Liver (tissue), 9 donors: Measurements from ENCODE around the gene VWA3A. TPM values are rescaled to one million over a fixed set of nuclear protein-coding genes. Genes with fewer than 3 reads are reported as not detected.

Experiments used
- DNase-seq: peaks from one replicate; pipeline ENCODE4 v3.0.0-alpha.2; 2017; ENCODE audit warnings: low spot score
- H3K27ac ChIP-seq, 2 donors: one replicate each; pipeline ENCODE4 v1.7.0; 2013; ENCODE audit warnings: inconsistent platforms in 2 of 2, low read length in 2 of 2, control low read depth in 1 of 2, low read depth in 1 of 2, mild to moderate bottlenecking in 1 of 2
- H3K27me3 ChIP-seq, 4 donors: one replicate each; pipeline versions ENCODE4 v1.6.1 to v1.7.0; 2013; ENCODE audit warnings: low read length in 3 of 4, inconsistent platforms in 1 of 4, mild to moderate bottlenecking in 1 of 4, moderate library complexity in 1 of 4; ENCODE audit not compliant: control insufficient read depth in 4 of 4, insufficient read depth in 4 of 4
- H3K36me3 ChIP-seq, 4 donors: one replicate each; pipeline versions ENCODE4 v1.6.1 to v1.7.0; 2013; ENCODE audit warnings: low read length in 3 of 4, mild to moderate bottlenecking in 3 of 4, low read depth in 1 of 4, moderate library complexity in 1 of 4; ENCODE audit not compliant: control insufficient read depth in 4 of 4, insufficient read depth in 3 of 4
- H3K4me1 ChIP-seq, 4 donors: one replicate each; pipeline versions ENCODE4 v1.6.1 to v1.7.0; 2013; ENCODE audit warnings: low read length in 3 of 4, mild to moderate bottlenecking in 3 of 4, moderate library complexity in 1 of 4; ENCODE audit not compliant: control insufficient read depth in 4 of 4, insufficient read depth in 4 of 4
- H3K4me3 ChIP-seq, 3 donors: one replicate each; pipeline versions ENCODE4 v1.6.1 to v1.7.0; 2013; ENCODE audit warnings: low read length in 3 of 3, control low read depth in 1 of 3, low read depth in 1 of 3, mild to moderate bottlenecking in 1 of 3
- H3K9ac ChIP-seq, 2 donors: one replicate each; pipeline ENCODE4 v1.7.0; 2013; ENCODE audit warnings: low read length in 2 of 2, mild to moderate bottlenecking in 2 of 2, moderate library complexity in 2 of 2, control low read depth in 1 of 2, low read depth in 1 of 2
- H3K9me3 ChIP-seq, 4 donors: one replicate each; pipeline versions ENCODE4 v1.6.1 to v1.7.0; 2013; ENCODE audit warnings: low read length in 3 of 4; ENCODE audit not compliant: control insufficient read depth in 4 of 4
- EGR1 ChIP-seq, 2 donors: IDR thresholded peaks; 2 replicates each; pipeline ENCODE4 v1.6.1; 2016 to 2018; ENCODE audit warnings: antibody characterized with exemption in 2 of 2, low read depth in 2 of 2
- FOXA1 ChIP-seq: IDR thresholded peaks from 2 replicates; pipeline ENCODE4 v1.6.1; 2016; ENCODE audit warnings: antibody characterized with exemption
- FOXA2 ChIP-seq: IDR thresholded peaks from 2 replicates; pipeline ENCODE4 v1.6.1; 2016; ENCODE audit warnings: antibody characterized with exemption
- GABPA ChIP-seq, 2 donors: IDR thresholded peaks in 1 of 2; conservative IDR thresholded peaks in 1 of 2; 2 replicates each; pipeline ENCODE4 v1.6.1; 2016; ENCODE audit warnings: antibody characterized with exemption in 2 of 2, mild to moderate bottlenecking in 1 of 2, moderate library complexity in 1 of 2
- HNF4A ChIP-seq, 2 donors: conservative IDR thresholded peaks; 2 replicates each; pipeline ENCODE4 v1.6.1; 2016; ENCODE audit warnings: antibody characterized with exemption in 2 of 2, mild to moderate bottlenecking in 2 of 2
- HNF4G ChIP-seq: IDR thresholded peaks from 2 replicates; pipeline ENCODE4 v1.6.1; 2016; ENCODE audit warnings: antibody characterized with exemption
- JUND ChIP-seq, 2 donors: IDR thresholded peaks; 2 replicates each; pipeline ENCODE4 v1.6.1; 2016; ENCODE audit warnings: antibody characterized with exemption in 2 of 2
- MAX ChIP-seq: IDR thresholded peaks from 2 replicates; pipeline ENCODE4 v1.6.1; 2016; ENCODE audit warnings: antibody characterized with exemption
- NR2F2 ChIP-seq: IDR thresholded peaks from 2 replicates; pipeline ENCODE4 v1.6.1; 2016; ENCODE audit warnings: antibody characterized with exemption
- RAD21 ChIP-seq, 2 donors: IDR thresholded peaks; 2 replicates each; pipeline ENCODE4 v1.6.1; 2016; ENCODE audit warnings: antibody characterized with exemption in 2 of 2, mild to moderate bottlenecking in 2 of 2
- RXRA ChIP-seq, 2 donors: IDR thresholded peaks; 2 replicates each; pipeline ENCODE4 v1.6.1; 2017 to 2018; ENCODE audit warnings: antibody characterized with exemption in 2 of 2, mild to moderate bottlenecking in 1 of 2
- TAF1 ChIP-seq: conservative IDR thresholded peaks from 2 replicates; pipeline ENCODE4 v1.6.1; 2016; ENCODE audit warnings: antibody characterized with exemption, mild to moderate bottlenecking
- YY1 ChIP-seq: IDR thresholded peaks from 2 replicates; pipeline ENCODE4 v1.6.1; 2016; ENCODE audit warnings: antibody characterized with exemption, mild to moderate bottlenecking
- WGBS: extraction: QIAGEN DNeasy Blood & Tissue Kit; methylation state at CpG from one replicate; pipeline ENCODE4 v1.1.7; 2013; 5-methylcytosine and 5-hydroxymethylcytosine counted together
- polyA plus RNA-seq, 2 donors: library from polyadenylated mRNA; stranded (reverse) in 1 of 2; unstranded in 1 of 2; fragments of 200-250 nt in 1 of 2; fragments of >200 nt in 1 of 2; fragmentation: Nextera tagmentation in 1 of 2; extraction: Ambion mirVana in 1 of 2; gene quantifications; one replicate each; pipeline versions ENCODE4 v1.2.1 to v1.2.3, GENCODE V29; 2013 to 2015
- total RNA-seq, 2 donors: library from RNA; depleted of rRNA; stranded (reverse); fragments of >200 nt; gene quantifications; one replicate each; pipeline ENCODE4 v1.2.3, GENCODE V29; 2014
- TF ChIP-seq, protein P1 (sequence below): IDR thresholded peaks from 2 replicates; pipeline ENCODE4 v1.6.1; 2016; ENCODE audit warnings: antibody characterized with exemption, mild to moderate bottlenecking
- donor health status: healthy.
- donor health status: healthy.
- donor health status: healthy.
- donor health status: healthy.
- donor health status: healthy.

VWA3A gene
- total and polyA plus RNA-seq, 4 donors = 0.05 to 0.17 TPM; not detected in 2

DNA sequence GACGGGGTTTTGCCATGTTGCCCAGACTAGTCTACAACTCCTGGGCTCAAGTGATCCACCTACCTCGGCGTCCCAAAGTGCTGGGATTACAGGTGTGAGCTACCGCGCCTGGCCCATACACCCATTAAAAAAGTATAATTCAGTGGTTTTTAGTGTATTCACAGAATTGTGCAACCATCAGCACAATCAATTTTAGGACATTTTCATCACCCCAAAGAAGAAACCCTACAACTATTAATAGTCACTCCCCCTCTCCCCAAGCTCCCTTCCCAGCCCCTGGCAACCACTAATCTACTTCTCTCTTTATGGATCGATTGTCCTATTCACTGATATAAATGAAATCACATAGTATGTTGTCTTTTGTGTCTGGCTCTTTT, 109.9 kb downstream of the VWA3A start (continued):
- TF ChIP-seq MAX (no peak), YY1 (no peak), TAF1 (no peak), GABPA (IDR thresholded peaks at IDR 0.05 in 1 of 2, conservative IDR thresholded peaks at IDR 0.05 in 1 of 2) (no peak), JUND (IDR thresholded peaks at IDR 0.05) (no peak), FOXA2 (no peak)

- Histone ChIP-seq H3K27ac (no peak overlapping the region), H3K9me3 (no peaks in the 10 kb centered on the region), H3K36me3 (no peaks in the 10 kb centered on the region), H3K4me3 (no peak overlapping the region), H3K27me3 (no peaks in the 10 kb centered on the region), H3K9ac (no peak overlapping the region), H3K4me1 (peaks cover 7 to 21% (median 11%) of the 10 kb centered on the region in 4 donors)
- 89% methylated on average over 5 of the region's 5 CpGs for WGBS
- TF ChIP-seq YY1 = no peak
- TF ChIP-seq, protein P1, sequence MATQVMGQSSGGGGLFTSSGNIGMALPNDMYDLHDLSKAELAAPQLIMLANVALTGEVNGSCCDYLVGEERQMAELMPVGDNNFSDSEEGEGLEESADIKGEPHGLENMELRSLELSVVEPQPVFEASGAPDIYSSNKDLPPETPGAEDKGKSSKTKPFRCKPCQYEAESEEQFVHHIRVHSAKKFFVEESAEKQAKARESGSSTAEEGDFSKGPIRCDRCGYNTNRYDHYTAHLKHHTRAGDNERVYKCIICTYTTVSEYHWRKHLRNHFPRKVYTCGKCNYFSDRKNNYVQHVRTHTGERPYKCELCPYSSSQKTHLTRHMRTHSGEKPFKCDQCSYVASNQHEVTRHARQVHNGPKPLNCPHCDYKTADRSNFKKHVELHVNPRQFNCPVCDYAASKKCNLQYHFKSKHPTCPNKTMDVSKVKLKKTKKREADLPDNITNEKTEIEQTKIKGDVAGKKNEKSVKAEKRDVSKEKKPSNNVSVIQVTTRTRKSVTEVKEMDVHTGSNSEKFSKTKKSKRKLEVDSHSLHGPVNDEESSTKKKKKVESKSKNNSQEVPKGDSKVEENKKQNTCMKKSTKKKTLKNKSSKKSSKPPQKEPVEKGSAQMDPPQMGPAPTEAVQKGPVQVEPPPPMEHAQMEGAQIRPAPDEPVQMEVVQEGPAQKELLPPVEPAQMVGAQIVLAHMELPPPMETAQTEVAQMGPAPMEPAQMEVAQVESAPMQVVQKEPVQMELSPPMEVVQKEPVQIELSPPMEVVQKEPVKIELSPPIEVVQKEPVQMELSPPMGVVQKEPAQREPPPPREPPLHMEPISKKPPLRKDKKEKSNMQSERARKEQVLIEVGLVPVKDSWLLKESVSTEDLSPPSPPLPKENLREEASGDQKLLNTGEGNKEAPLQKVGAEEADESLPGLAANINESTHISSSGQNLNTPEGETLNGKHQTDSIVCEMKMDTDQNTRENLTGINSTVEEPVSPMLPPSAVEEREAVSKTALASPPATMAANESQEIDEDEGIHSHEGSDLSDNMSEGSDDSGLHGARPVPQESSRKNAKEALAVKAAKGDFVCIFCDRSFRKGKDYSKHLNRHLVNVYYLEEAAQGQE = no peak
- no peak for TF ChIP-seq EGR1 (IDR thresholded peaks at IDR 0.05; ENCODE audit: low read depth in 2 of 2)
- no peak for TF ChIP-seq NR2F2
- no peak for TF ChIP-seq FOXA1
- TF ChIP-seq RXRA (IDR thresholded peaks at IDR 0.05) = no peak
- no peak for TF ChIP-seq FOXA2
- no peak for TF ChIP-seq GABPA (IDR thresholded peaks at IDR 0.05 in 1 of 2, conservative IDR thresholded peaks at IDR 0.05 in 1 of 2)
- no peak for DNase-seq
Measured at GRCh38 chr16:22203091-22203490, 110.8 kb downstream of the VWA3A start.

- no peak overlapping the region for H3K27ac ChIP-seq
- 98% methylated on average over 2 of the region's 2 CpGs for WGBS
Measured at GRCh38 chr16:22204091-22204655, 111.8 kb downstream of the VWA3A start.

GRCh38 chr16:22205577-22206012, 113.3 kb downstream of the VWA3A start:
- Histone ChIP-seq H3K27ac (peak overlapping the region; percentile 76 to 78), H3K4me1 (peaks cover 7 to 21% (median 12%) of the 10 kb centered on the region in 4 donors)
- 5% methylated on average over 11 of the region's 11 CpGs for WGBS

More at GRCh38 chr16:22204091-22204655, 111.8 kb downstream of the VWA3A start:
- Histone ChIP-seq H3K9me3 (no peaks in the 10 kb centered on the region), H3K36me3 (no peaks in the 10 kb centered on the region), H3K4me1 (peaks cover 7 to 21% (median 12%) of the 10 kb centered on the region in 4 donors), H3K9ac (no peak overlapping the region), H3K4me3 (no peak overlapping the region), H3K27me3 (no peaks in the 10 kb centered on the region)
- TF ChIP-seq RAD21 (IDR thresholded peaks at IDR 0.05) = no peak
- no peak for TF ChIP-seq HNF4A (conservative IDR thresholded peaks at IDR 0.05)
- TF ChIP-seq GABPA (IDR thresholded peaks at IDR 0.05 in 1 of 2, conservative IDR thresholded peaks at IDR 0.05 in 1 of 2) = no peak
- no peak for DNase-seq

More at GRCh38 chr16:22205577-22206012, 113.3 kb downstream of the VWA3A start:
- Histone ChIP-seq H3K36me3 (no peaks in the 10 kb centered on the region), H3K4me3 (peak overlapping the region in 2 of 3 donors; percentile 58 to 96), H3K9me3 (no peaks in the 10 kb centered on the region), H3K9ac (peak overlapping the region in 1 of 2 donors; percentile 87), H3K27me3 (no peaks in the 10 kb centered on the region)
- DNase-seq = no peak
- TF ChIP-seq, protein P1 = no peak
- TF ChIP-seq TAF1 = peak; percentile 31
- TF ChIP-seq GABPA (IDR thresholded peaks at IDR 0.05 in 1 of 2, conservative IDR thresholded peaks at IDR 0.05 in 1 of 2) = no peak
- TF ChIP-seq HNF4G = no peak
